ENCODE data around the gene MUCL3.

MUCL3 gene

GRCh38 chr6:30940361-30940986 lies at the start of gene MUCL3:
TSS of gene MUCL3 (plus strand) at chr6:30940973. CDS start at chr6:30941000, 27 bp downstream.
- ATAC-seq = no peak
- TF ChIP-seq RARB (CRISPR knock-in tag; IDR thresholded peaks at IDR 0.05) (no peak), BACH2 (CRISPR knock-in tag; IDR thresholded peaks at IDR 0.05; ENCODE audit: borderline replicate concordance) (no peak), ZFP30 (CRISPR knock-in tag; IDR thresholded peaks at IDR 0.05) (no peak), ZNF565 (CRISPR knock-in tag; conservative IDR thresholded peaks at IDR 0.05; ENCODE audit: low read depth) (no peak), SNAI2 (CRISPR knock-in tag; IDR thresholded peaks at IDR 0.05) (no peak), ISL1 (CRISPR knock-in tag; IDR thresholded peaks at IDR 0.05) (no peak), ZC3H10 (CRISPR knock-in tag; IDR thresholded peaks at IDR 0.05) (no peak), POU6F1 (CRISPR knock-in tag; IDR thresholded peaks at IDR 0.05; ENCODE audit: borderline replicate concordance, low read depth) (no peak), ZFP3 (CRISPR knock-in tag; IDR thresholded peaks at IDR 0.05) (no peak)

GRCh38 chr6:30891450-30891723 lies 49.4 kb upstream of the MUCL3 start:
- ATAC-seq = no peak
- TF ChIP-seq ARNTL (CRISPR knock-in tag; IDR thresholded peaks at IDR 0.05; ENCODE audit: borderline replicate concordance, low read depth) (no peak), ZNF565 (CRISPR knock-in tag; conservative IDR thresholded peaks at IDR 0.05; ENCODE audit: low read depth) (no peak), CREB5 (CRISPR knock-in tag; IDR thresholded peaks at IDR 0.05; ENCODE audit: low read depth) (no peak), ZFP3 (CRISPR knock-in tag; IDR thresholded peaks at IDR 0.05) (no peak), BACH2 (CRISPR knock-in tag; IDR thresholded peaks at IDR 0.05; ENCODE audit: borderline replicate concordance) (no peak), PATZ1 (CRISPR knock-in tag; IDR thresholded peaks at IDR 0.05; ENCODE audit: borderline replicate concordance) (no peak), ESRRG (CRISPR knock-in tag; IDR thresholded peaks at IDR 0.05) (no peak), PPARA (CRISPR knock-in tag; IDR thresholded peaks at IDR 0.05; ENCODE audit: borderline replicate concordance) (no peak), POU6F1 (CRISPR knock-in tag; IDR thresholded peaks at IDR 0.05; ENCODE audit: borderline replicate concordance, low read depth) (no peak), SNAI2 (CRISPR knock-in tag; IDR thresholded peaks at IDR 0.05) (no peak), ZC3H10 (CRISPR knock-in tag; IDR thresholded peaks at IDR 0.05) (no peak), ZNF8 (CRISPR knock-in tag; IDR thresholded peaks at IDR 0.05) (no peak), ISL1 (CRISPR knock-in tag; IDR thresholded peaks at IDR 0.05) (no peak), TCF4 (CRISPR knock-in tag; IDR thresholded peaks at IDR 0.05; ENCODE audit: borderline replicate concordance) (no peak), CSRNP3 (CRISPR knock-in tag; IDR thresholded peaks at IDR 0.05) (no peak), OSR1 (CRISPR knock-in tag; IDR thresholded peaks at IDR 0.05) (no peak), GLIS3 (CRISPR knock-in tag; IDR thresholded peaks at IDR 0.05) (no peak), CSDC2 (CRISPR knock-in tag; IDR thresholded peaks at IDR 0.05) (no peak), TSHZ2 (CRISPR knock-in tag; IDR thresholded peaks at IDR 0.05) (no peak)

Measured in SK-N-SH treated with all-trans-retinoic acid at 6 μM for 48 hours (cell line).